Liver (tissue), 9 donors: ENCODE results near the gene SPARC. TPM values are rescaled to one million over a fixed set of nuclear protein-coding genes. Genes with fewer than 3 reads are reported as not detected.

Source experiments
- DNase-seq: peaks from one replicate; pipeline ENCODE4 v3.0.0-alpha.2; 2017; ENCODE audit warnings: low spot score
- H3K27ac ChIP-seq, 2 donors: one replicate each; pipeline ENCODE4 v1.7.0; 2013; ENCODE audit warnings: inconsistent platforms in 2 of 2, low read length in 2 of 2, control low read depth in 1 of 2, low read depth in 1 of 2, mild to moderate bottlenecking in 1 of 2
- H3K27me3 ChIP-seq, 4 donors: one replicate each; pipeline versions ENCODE4 v1.6.1 to v1.7.0; 2013; ENCODE audit warnings: low read length in 3 of 4, inconsistent platforms in 1 of 4, mild to moderate bottlenecking in 1 of 4, moderate library complexity in 1 of 4; ENCODE audit not compliant: control insufficient read depth in 4 of 4, insufficient read depth in 4 of 4
- H3K36me3 ChIP-seq, 4 donors: one replicate each; pipeline versions ENCODE4 v1.6.1 to v1.7.0; 2013; ENCODE audit warnings: low read length in 3 of 4, mild to moderate bottlenecking in 3 of 4, low read depth in 1 of 4, moderate library complexity in 1 of 4; ENCODE audit not compliant: control insufficient read depth in 4 of 4, insufficient read depth in 3 of 4
- H3K4me1 ChIP-seq, 4 donors: one replicate each; pipeline versions ENCODE4 v1.6.1 to v1.7.0; 2013; ENCODE audit warnings: low read length in 3 of 4, mild to moderate bottlenecking in 3 of 4, moderate library complexity in 1 of 4; ENCODE audit not compliant: control insufficient read depth in 4 of 4, insufficient read depth in 4 of 4
- H3K4me3 ChIP-seq, 3 donors: one replicate each; pipeline versions ENCODE4 v1.6.1 to v1.7.0; 2013; ENCODE audit warnings: low read length in 3 of 3, control low read depth in 1 of 3, low read depth in 1 of 3, mild to moderate bottlenecking in 1 of 3
- H3K9ac ChIP-seq, 2 donors: one replicate each; pipeline ENCODE4 v1.7.0; 2013; ENCODE audit warnings: low read length in 2 of 2, mild to moderate bottlenecking in 2 of 2, moderate library complexity in 2 of 2, control low read depth in 1 of 2, low read depth in 1 of 2
- H3K9me3 ChIP-seq, 4 donors: one replicate each; pipeline versions ENCODE4 v1.6.1 to v1.7.0; 2013; ENCODE audit warnings: low read length in 3 of 4; ENCODE audit not compliant: control insufficient read depth in 4 of 4
- EGR1 ChIP-seq, 2 donors: IDR thresholded peaks; 2 replicates each; pipeline ENCODE4 v1.6.1; 2016 to 2018; ENCODE audit warnings: antibody characterized with exemption in 2 of 2, low read depth in 2 of 2
- FOXA1 ChIP-seq: IDR thresholded peaks from 2 replicates; pipeline ENCODE4 v1.6.1; 2016; ENCODE audit warnings: antibody characterized with exemption
- FOXA2 ChIP-seq: IDR thresholded peaks from 2 replicates; pipeline ENCODE4 v1.6.1; 2016; ENCODE audit warnings: antibody characterized with exemption
- GABPA ChIP-seq, 2 donors: IDR thresholded peaks in 1 of 2; conservative IDR thresholded peaks in 1 of 2; 2 replicates each; pipeline ENCODE4 v1.6.1; 2016; ENCODE audit warnings: antibody characterized with exemption in 2 of 2, mild to moderate bottlenecking in 1 of 2, moderate library complexity in 1 of 2
- HNF4A ChIP-seq, 2 donors: conservative IDR thresholded peaks; 2 replicates each; pipeline ENCODE4 v1.6.1; 2016; ENCODE audit warnings: antibody characterized with exemption in 2 of 2, mild to moderate bottlenecking in 2 of 2
- HNF4G ChIP-seq: IDR thresholded peaks from 2 replicates; pipeline ENCODE4 v1.6.1; 2016; ENCODE audit warnings: antibody characterized with exemption
- JUND ChIP-seq, 2 donors: IDR thresholded peaks; 2 replicates each; pipeline ENCODE4 v1.6.1; 2016; ENCODE audit warnings: antibody characterized with exemption in 2 of 2
- NR2F2 ChIP-seq: IDR thresholded peaks from 2 replicates; pipeline ENCODE4 v1.6.1; 2016; ENCODE audit warnings: antibody characterized with exemption
- RAD21 ChIP-seq, 2 donors: IDR thresholded peaks; 2 replicates each; pipeline ENCODE4 v1.6.1; 2016; ENCODE audit warnings: antibody characterized with exemption in 2 of 2, mild to moderate bottlenecking in 2 of 2
- RXRA ChIP-seq, 2 donors: IDR thresholded peaks; 2 replicates each; pipeline ENCODE4 v1.6.1; 2017 to 2018; ENCODE audit warnings: antibody characterized with exemption in 2 of 2, mild to moderate bottlenecking in 1 of 2
- SP1 ChIP-seq: IDR thresholded peaks from 2 replicates; pipeline ENCODE4 v1.6.1; 2018; ENCODE audit warnings: antibody characterized with exemption, mild to moderate bottlenecking
- TAF1 ChIP-seq: conservative IDR thresholded peaks from 2 replicates; pipeline ENCODE4 v1.6.1; 2016; ENCODE audit warnings: antibody characterized with exemption, mild to moderate bottlenecking
- YY1 ChIP-seq: IDR thresholded peaks from 2 replicates; pipeline ENCODE4 v1.6.1; 2016; ENCODE audit warnings: antibody characterized with exemption, mild to moderate bottlenecking
- WGBS: extraction: QIAGEN DNeasy Blood & Tissue Kit; methylation state at CpG from one replicate; pipeline ENCODE4 v1.1.7; 2013; 5-methylcytosine and 5-hydroxymethylcytosine counted together
- polyA plus RNA-seq, 2 donors: library from polyadenylated mRNA; stranded (reverse) in 1 of 2; unstranded in 1 of 2; fragments of 200-250 nt in 1 of 2; fragments of >200 nt in 1 of 2; fragmentation: Nextera tagmentation in 1 of 2; extraction: Ambion mirVana in 1 of 2; gene quantifications; one replicate each; pipeline versions ENCODE4 v1.2.1 to v1.2.3, GENCODE V29; 2013 to 2015
- total RNA-seq, 2 donors: library from RNA; depleted of rRNA; stranded (reverse); fragments of >200 nt; gene quantifications; one replicate each; pipeline ENCODE4 v1.2.3, GENCODE V29; 2014
- TF ChIP-seq, protein P1 (sequence below): IDR thresholded peaks from 2 replicates; pipeline ENCODE4 v1.6.1; 2016; ENCODE audit warnings: antibody characterized with exemption
- TF ChIP-seq, protein P2 (sequence below): IDR thresholded peaks from 2 replicates; pipeline ENCODE4 v1.6.1; 2016; ENCODE audit warnings: antibody characterized with exemption
- TF ChIP-seq, protein P3 (sequence below): fragments of 150-350 bp; IDR thresholded peaks from 2 replicates; pipeline ENCODE4 v1.5.1; 2017; ENCODE audit warnings: improper control_type of control experiment, low read depth, low read length; ENCODE audit not compliant: missing input control
- TF ChIP-seq, protein P4 (sequence below): IDR thresholded peaks from 2 replicates; pipeline ENCODE4 v1.6.1; 2016; ENCODE audit warnings: antibody characterized with exemption, mild to moderate bottlenecking
- donor health status: healthy.
- donor health status: healthy.
- donor health status: healthy.
- donor health status: healthy.
- donor health status: healthy.

SPARC gene
- total and polyA plus RNA-seq, 4 donors = 96.6 to 269 (median 110) TPM

DNA sequence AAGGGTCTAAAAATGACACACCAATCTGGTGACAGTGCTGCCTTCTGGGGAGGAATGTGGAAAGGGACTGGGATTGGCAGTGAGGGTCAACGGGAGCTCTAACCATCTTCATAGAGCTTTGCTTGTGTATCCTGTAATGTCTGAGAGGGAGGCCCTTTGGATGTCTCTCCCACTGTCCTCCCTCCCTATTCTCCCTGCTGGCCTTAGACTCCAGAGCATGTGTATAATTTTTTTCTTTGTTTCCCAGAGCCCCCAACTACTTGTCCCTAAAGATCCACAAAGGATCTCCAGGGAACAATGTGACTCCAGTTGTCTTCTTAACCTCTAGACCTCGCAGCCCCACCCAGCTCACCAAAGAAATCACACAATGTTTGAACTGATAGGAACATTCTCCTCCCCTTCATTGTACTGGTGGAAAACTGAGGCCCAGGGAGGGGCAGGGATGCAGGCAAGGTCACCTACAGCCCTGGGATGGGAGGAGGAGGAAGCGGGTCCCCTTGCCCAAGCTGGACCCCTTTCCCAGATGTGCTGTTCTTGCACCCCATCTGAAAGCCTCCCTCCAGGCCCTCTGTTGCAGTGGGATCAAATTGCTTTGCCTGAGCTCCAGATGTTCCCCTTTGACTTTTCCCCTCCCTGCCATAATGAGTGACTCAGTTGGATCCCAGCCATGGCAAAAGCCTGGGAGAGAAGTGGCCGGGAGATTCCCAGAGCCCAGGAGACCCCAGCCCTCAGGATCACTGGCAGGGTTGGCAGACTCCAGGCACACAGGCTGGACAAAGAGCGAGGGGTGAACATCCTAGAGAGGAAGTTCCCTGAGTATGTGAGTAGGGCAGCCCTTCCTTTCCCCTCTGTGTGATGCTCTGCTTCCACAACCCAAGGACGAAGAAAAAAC lies 21.8 kb downstream of the SPARC start:
- no peaks in the 10 kb centered on the region for H3K36me3 ChIP-seq
- no peak overlapping the region for H3K4me3 ChIP-seq
- H3K4me1 ChIP-seq = peaks cover 0 to 15% (median 7%) of the 10 kb centered on the region in 4 donors
- no peak for DNase-seq
- no peak overlapping the region for H3K9ac ChIP-seq
- TF ChIP-seq NR2F2 (peak; percentile 42), HNF4A (conservative IDR thresholded peaks at IDR 0.05) (no peak)
- no peaks in the 10 kb centered on the region for H3K9me3 ChIP-seq
- 64% methylated on average over 6 of the region's 6 CpGs for WGBS
- H3K27me3 ChIP-seq = no peaks in the 10 kb centered on the region
- H3K27ac ChIP-seq = peak overlapping the region; percentile 40 to 56

DNA sequence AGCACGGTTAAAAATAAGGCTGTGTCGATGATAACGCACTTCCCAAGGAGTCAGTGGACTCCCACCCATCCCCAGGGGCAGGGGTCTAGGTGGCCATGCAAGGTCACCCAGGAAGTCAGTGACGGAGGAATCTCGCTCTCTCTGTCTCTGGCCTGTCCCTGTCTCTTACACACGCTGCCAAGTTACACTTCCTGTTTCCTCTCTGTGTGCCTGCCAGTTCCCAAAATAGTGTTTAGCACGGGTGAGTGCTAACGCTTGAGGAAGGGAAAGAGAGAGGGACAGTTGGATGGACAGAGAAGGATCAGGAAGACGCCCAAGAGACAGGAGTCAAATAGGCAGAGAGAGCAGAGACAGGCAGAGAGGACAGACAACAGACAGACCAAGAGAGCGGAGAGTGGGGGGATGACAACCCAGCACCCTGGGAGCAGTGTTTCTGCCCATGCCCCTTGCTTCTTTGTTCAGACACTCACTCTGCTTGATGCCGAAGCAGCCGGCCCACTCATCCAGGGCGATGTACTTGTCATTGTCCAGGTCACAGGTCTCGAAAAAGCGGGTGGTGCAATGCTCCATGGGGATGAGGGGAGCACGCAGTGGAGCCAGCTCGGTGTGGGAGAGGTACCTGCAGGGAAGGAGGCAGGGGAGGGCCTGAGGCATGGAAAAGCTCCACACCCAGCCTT lies 23.0 kb downstream of the SPARC start:
- no peaks in the 10 kb centered on the region for H3K27me3 ChIP-seq
- H3K36me3 ChIP-seq = no peaks in the 10 kb centered on the region
- H3K4me3 ChIP-seq = no peak overlapping the region
- H3K9ac ChIP-seq = no peak overlapping the region
- peaks cover 0 to 11% (median 7%) of the 10 kb centered on the region in 4 donors for H3K4me1 ChIP-seq
- TF ChIP-seq, protein P1, sequence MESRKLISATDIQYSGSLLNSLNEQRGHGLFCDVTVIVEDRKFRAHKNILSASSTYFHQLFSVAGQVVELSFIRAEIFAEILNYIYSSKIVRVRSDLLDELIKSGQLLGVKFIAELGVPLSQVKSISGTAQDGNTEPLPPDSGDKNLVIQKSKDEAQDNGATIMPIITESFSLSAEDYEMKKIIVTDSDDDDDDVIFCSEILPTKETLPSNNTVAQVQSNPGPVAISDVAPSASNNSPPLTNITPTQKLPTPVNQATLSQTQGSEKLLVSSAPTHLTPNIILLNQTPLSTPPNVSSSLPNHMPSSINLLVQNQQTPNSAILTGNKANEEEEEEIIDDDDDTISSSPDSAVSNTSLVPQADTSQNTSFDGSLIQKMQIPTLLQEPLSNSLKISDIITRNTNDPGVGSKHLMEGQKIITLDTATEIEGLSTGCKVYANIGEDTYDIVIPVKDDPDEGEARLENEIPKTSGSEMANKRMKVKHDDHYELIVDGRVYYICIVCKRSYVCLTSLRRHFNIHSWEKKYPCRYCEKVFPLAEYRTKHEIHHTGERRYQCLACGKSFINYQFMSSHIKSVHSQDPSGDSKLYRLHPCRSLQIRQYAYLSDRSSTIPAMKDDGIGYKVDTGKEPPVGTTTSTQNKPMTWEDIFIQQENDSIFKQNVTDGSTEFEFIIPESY = no peak
- TF ChIP-seq TAF1 (no peak), JUND (IDR thresholded peaks at IDR 0.05) (no peak), HNF4A (conservative IDR thresholded peaks at IDR 0.05) (no peak), GABPA (IDR thresholded peaks at IDR 0.05 in 1 of 2, conservative IDR thresholded peaks at IDR 0.05 in 1 of 2) (no peak), RXRA (IDR thresholded peaks at IDR 0.05) (peak; percentile 31 to 50), SP1 (peak; percentile 53), FOXA2 (no peak), NR2F2 (peak; percentile 96), HNF4G (no peak), EGR1 (IDR thresholded peaks at IDR 0.05; ENCODE audit: low read depth in 2 of 2) (no peak), RAD21 (IDR thresholded peaks at IDR 0.05) (peak in 1 of 2 donors; percentile 46), YY1 (no peak), FOXA1 (no peak)
- TF ChIP-seq, protein P2, sequence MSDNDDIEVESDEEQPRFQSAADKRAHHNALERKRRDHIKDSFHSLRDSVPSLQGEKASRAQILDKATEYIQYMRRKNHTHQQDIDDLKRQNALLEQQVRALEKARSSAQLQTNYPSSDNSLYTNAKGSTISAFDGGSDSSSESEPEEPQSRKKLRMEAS = peak; percentile 25
- TF ChIP-seq, protein P3, sequence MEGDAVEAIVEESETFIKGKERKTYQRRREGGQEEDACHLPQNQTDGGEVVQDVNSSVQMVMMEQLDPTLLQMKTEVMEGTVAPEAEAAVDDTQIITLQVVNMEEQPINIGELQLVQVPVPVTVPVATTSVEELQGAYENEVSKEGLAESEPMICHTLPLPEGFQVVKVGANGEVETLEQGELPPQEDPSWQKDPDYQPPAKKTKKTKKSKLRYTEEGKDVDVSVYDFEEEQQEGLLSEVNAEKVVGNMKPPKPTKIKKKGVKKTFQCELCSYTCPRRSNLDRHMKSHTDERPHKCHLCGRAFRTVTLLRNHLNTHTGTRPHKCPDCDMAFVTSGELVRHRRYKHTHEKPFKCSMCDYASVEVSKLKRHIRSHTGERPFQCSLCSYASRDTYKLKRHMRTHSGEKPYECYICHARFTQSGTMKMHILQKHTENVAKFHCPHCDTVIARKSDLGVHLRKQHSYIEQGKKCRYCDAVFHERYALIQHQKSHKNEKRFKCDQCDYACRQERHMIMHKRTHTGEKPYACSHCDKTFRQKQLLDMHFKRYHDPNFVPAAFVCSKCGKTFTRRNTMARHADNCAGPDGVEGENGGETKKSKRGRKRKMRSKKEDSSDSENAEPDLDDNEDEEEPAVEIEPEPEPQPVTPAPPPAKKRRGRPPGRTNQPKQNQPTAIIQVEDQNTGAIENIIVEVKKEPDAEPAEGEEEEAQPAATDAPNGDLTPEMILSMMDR = no peak
- TF ChIP-seq, protein P4, sequence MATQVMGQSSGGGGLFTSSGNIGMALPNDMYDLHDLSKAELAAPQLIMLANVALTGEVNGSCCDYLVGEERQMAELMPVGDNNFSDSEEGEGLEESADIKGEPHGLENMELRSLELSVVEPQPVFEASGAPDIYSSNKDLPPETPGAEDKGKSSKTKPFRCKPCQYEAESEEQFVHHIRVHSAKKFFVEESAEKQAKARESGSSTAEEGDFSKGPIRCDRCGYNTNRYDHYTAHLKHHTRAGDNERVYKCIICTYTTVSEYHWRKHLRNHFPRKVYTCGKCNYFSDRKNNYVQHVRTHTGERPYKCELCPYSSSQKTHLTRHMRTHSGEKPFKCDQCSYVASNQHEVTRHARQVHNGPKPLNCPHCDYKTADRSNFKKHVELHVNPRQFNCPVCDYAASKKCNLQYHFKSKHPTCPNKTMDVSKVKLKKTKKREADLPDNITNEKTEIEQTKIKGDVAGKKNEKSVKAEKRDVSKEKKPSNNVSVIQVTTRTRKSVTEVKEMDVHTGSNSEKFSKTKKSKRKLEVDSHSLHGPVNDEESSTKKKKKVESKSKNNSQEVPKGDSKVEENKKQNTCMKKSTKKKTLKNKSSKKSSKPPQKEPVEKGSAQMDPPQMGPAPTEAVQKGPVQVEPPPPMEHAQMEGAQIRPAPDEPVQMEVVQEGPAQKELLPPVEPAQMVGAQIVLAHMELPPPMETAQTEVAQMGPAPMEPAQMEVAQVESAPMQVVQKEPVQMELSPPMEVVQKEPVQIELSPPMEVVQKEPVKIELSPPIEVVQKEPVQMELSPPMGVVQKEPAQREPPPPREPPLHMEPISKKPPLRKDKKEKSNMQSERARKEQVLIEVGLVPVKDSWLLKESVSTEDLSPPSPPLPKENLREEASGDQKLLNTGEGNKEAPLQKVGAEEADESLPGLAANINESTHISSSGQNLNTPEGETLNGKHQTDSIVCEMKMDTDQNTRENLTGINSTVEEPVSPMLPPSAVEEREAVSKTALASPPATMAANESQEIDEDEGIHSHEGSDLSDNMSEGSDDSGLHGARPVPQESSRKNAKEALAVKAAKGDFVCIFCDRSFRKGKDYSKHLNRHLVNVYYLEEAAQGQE = no peak
- H3K9me3 ChIP-seq = no peaks in the 10 kb centered on the region
- DNase-seq = no peak
- 67% methylated on average over 17 of the region's 17 CpGs for WGBS
- peak overlapping the region; percentile 56 to 57 for H3K27ac ChIP-seq
